ENCODE data around the gene PPP4R3A. TPM values are rescaled to one million over a fixed set of nuclear protein-coding genes. Genes with fewer than 3 reads are reported as not detected.

The PPP4R3A gene
- total RNA-seq, 1 donor from 2014 or later = 57.7 TPM

- no peaks in the 10 kb centered on the region for H3K9me3 Mint-ChIP-seq (ENCODE audit: low read depth)
- TF ChIP-seq CTCF (IDR thresholded peaks at IDR 0.05) = no peak
- H3K4me1 Mint-ChIP-seq (ENCODE audit: low read depth) = peaks cover 4% of the 10 kb centered on the region
- no peak overlapping the region for H3K27ac Mint-ChIP-seq (ENCODE audit: unreplicated experiment)
- DNase-seq (ENCODE audit: low spot score) = no peak
- H3K27me3 Mint-ChIP-seq (ENCODE audit: low read depth) = no peaks in the 10 kb centered on the region
- peaks cover 41% of the 10 kb centered on the region for H3K36me3 Mint-ChIP-seq (ENCODE audit: low read depth)
- H3K4me3 Mint-ChIP-seq (ENCODE audit: unreplicated experiment) = no peak overlapping the region
Observed at GRCh38 chr14:91473046-91473445, 37.1 kb downstream of the PPP4R3A start.

GRCh38 chr14:91470216-91470615 lies 39.9 kb downstream of the PPP4R3A start:
- DNase-seq (ENCODE audit: low spot score) = no peak
- H3K4me1 Mint-ChIP-seq (ENCODE audit: low read depth) = no peaks in the 10 kb centered on the region
- H3K9me3 Mint-ChIP-seq (ENCODE audit: low read depth) = no peaks in the 10 kb centered on the region
- no peak for TF ChIP-seq CTCF (IDR thresholded peaks at IDR 0.05)
- no peak overlapping the region for H3K4me3 Mint-ChIP-seq (ENCODE audit: unreplicated experiment)
- peaks cover 37% of the 10 kb centered on the region for H3K36me3 Mint-ChIP-seq (ENCODE audit: low read depth)
- no peaks in the 10 kb centered on the region for H3K27me3 Mint-ChIP-seq (ENCODE audit: low read depth)
- H3K27ac Mint-ChIP-seq (ENCODE audit: unreplicated experiment) = no peak overlapping the region

GRCh38 chr14:91466192-91466591 lies 43.9 kb downstream of the PPP4R3A start:
- no peaks in the 10 kb centered on the region for H3K9me3 Mint-ChIP-seq (ENCODE audit: low read depth)
- H3K27me3 Mint-ChIP-seq (ENCODE audit: low read depth) = no peaks in the 10 kb centered on the region
- no peak overlapping the region for H3K27ac Mint-ChIP-seq (ENCODE audit: unreplicated experiment)
- DNase-seq (ENCODE audit: low spot score) = no peak
- H3K4me1 Mint-ChIP-seq (ENCODE audit: low read depth) = peaks cover 4% of the 10 kb centered on the region
- peaks cover 42% of the 10 kb centered on the region for H3K36me3 Mint-ChIP-seq (ENCODE audit: low read depth)
- H3K4me3 Mint-ChIP-seq (ENCODE audit: unreplicated experiment) = no peak overlapping the region
- no peak for TF ChIP-seq CTCF (IDR thresholded peaks at IDR 0.05)

GRCh38 chr14:91464615-91465205 lies 45.4 kb downstream of the PPP4R3A start:
- Mint-ChIP-seq H3K4me1 (ENCODE audit: low read depth) (peaks cover 4% of the 10 kb centered on the region), H3K27ac (ENCODE audit: unreplicated experiment) (no peak overlapping the region), H3K9me3 (ENCODE audit: low read depth) (no peaks in the 10 kb centered on the region), H3K36me3 (ENCODE audit: low read depth) (peaks cover 36% of the 10 kb centered on the region), H3K4me3 (ENCODE audit: unreplicated experiment) (no peak overlapping the region), H3K27me3 (ENCODE audit: low read depth) (no peaks in the 10 kb centered on the region)
- TF ChIP-seq CTCF (IDR thresholded peaks at IDR 0.05) = no peak
- DNase-seq (ENCODE audit: low spot score) = no peak

- no peaks in the 10 kb centered on the region for H3K27me3 Mint-ChIP-seq (ENCODE audit: low read depth)
- no peaks in the 10 kb centered on the region for H3K4me1 Mint-ChIP-seq (ENCODE audit: low read depth)
- peaks cover 46% of the 10 kb centered on the region for H3K36me3 Mint-ChIP-seq (ENCODE audit: low read depth)
- no peak for TF ChIP-seq CTCF (IDR thresholded peaks at IDR 0.05)
- no peak overlapping the region for H3K27ac Mint-ChIP-seq (ENCODE audit: unreplicated experiment)
- DNase-seq (ENCODE audit: low spot score) = no peak
- no peaks in the 10 kb centered on the region for H3K9me3 Mint-ChIP-seq (ENCODE audit: low read depth)
- H3K4me3 Mint-ChIP-seq (ENCODE audit: unreplicated experiment) = no peak overlapping the region
Observed at GRCh38 chr14:91458612-91459011, 51.5 kb downstream of the PPP4R3A start.

Measured in chondrocyte (in vitro differentiated cells).